Neural cell (in vitro differentiated cells): ENCODE results near the gene ITGA3. TPM values are rescaled to one million over a fixed set of nuclear protein-coding genes. Genes with fewer than 3 reads are reported as not detected.

Experiments
- H2AFZ ChIP-seq: fragments of 200-600, 300-800 bp; sonication (generic), shearing (Covaris generic); 2 replicates; pipeline ENCODE4 v1.6.0; 2014; ENCODE audit warnings: low read depth, mild to moderate bottlenecking, antibody characterized with exemption, low read length, moderate library complexity
- H3F3A ChIP-seq: fragments of 200-600 bp; shearing (Covaris generic); 2 replicates; pipeline ENCODE4 v1.6.1; 2016; ENCODE audit warnings: mild to moderate bottlenecking, moderate library complexity, mixed read lengths, antibody characterized with exemption, low read length; ENCODE audit not compliant: insufficient read depth, poor library complexity, severe bottlenecking
- H3K27ac ChIP-seq: fragments of 200-600, 300-800 bp; sonication (generic), shearing (Covaris generic); 2 replicates; pipeline ENCODE4 v1.5.1; 2014; ENCODE audit warnings: mild to moderate bottlenecking, low read length, moderate library complexity
- H3K27me3 ChIP-seq: fragments of 300-800, 200-600 bp; sonication (generic), shearing (Covaris generic); 2 replicates; pipeline ENCODE4 v1.6.0; 2014; ENCODE audit warnings: mild to moderate bottlenecking, low read depth, low read length, moderate library complexity; ENCODE audit not compliant: insufficient read depth
- H3K36me3 ChIP-seq: fragments of 300-800, 200-600 bp; sonication (generic), shearing (Covaris generic); 2 replicates; pipeline ENCODE4 v1.5.1; 2014; ENCODE audit warnings: mild to moderate bottlenecking, antibody characterized with exemption, low read length, moderate library complexity; ENCODE audit not compliant: insufficient read depth
- H3K4me2 ChIP-seq: fragments of 300-800, 200-600 bp; sonication (generic), shearing (Covaris generic); 2 replicates; pipeline ENCODE4 v1.6.0; 2014; ENCODE audit warnings: mild to moderate bottlenecking, low read length
- H3K4me3 ChIP-seq: fragments of 300-800, 200-600 bp; sonication (generic), shearing (Covaris generic); 2 replicates; pipeline ENCODE4 v1.5.1; 2014; ENCODE audit warnings: mild to moderate bottlenecking, low read length, moderate library complexity
- H3K79me2 ChIP-seq: fragments of 200-600 bp; shearing (Covaris generic); replicated peaks from 2 replicates; pipeline ENCODE4 v1.6.0; 2014; ENCODE audit warnings: mild to moderate bottlenecking, low read length, moderate library complexity; ENCODE audit not compliant: insufficient read depth
- H3K9ac ChIP-seq: fragments of 300-800, 200-600 bp; sonication (generic), shearing (Covaris generic); 2 replicates; pipeline ENCODE4 v1.6.1; 2016; ENCODE audit warnings: mild to moderate bottlenecking, low read length, mixed read lengths
- H3K9me2 ChIP-seq: fragments of 200-600 bp; shearing (Covaris generic); 2 replicates; pipeline ENCODE4 v1.6.1; 2016; ENCODE audit warnings: mild to moderate bottlenecking, low read length, mixed read lengths; ENCODE audit not compliant: insufficient read depth
- H3K9me3 ChIP-seq: fragments of 200-600, 300-800 bp; sonication (generic), shearing (Covaris generic); 2 replicates; pipeline ENCODE4 v1.6.1; 2016; ENCODE audit warnings: mild to moderate bottlenecking, mixed run types, low read length, moderate library complexity, mixed read lengths
- H4K20me1 ChIP-seq: fragments of 200-600 bp; shearing (Covaris generic); 2 replicates; pipeline ENCODE4 v1.6.1; 2016; ENCODE audit warnings: mild to moderate bottlenecking, mixed run types; ENCODE audit not compliant: insufficient read depth
- CTCF ChIP-seq: fragments of 450-650 bp; IDR thresholded peaks from 2 replicates; pipeline ENCODE4 v1.5.1; 2014; ENCODE audit warnings: antibody characterized with exemption, mild to moderate bottlenecking, moderate library complexity; ENCODE audit not compliant: poor library complexity, severe bottlenecking
- EP300 ChIP-seq: fragments of 450-650 bp; conservative IDR thresholded peaks from 2 replicates; pipeline ENCODE4 v1.6.1; 2014; ENCODE audit warnings: antibody characterized with exemption, mild to moderate bottlenecking, moderate library complexity; ENCODE audit not compliant: poor library complexity, severe bottlenecking
- EZH2 ChIP-seq: fragments of 200-600, 300-800 bp; shearing (Covaris generic), sonication (generic); IDR thresholded peaks from 2 replicates; pipeline ENCODE4 v1.6.1; 2014; ENCODE audit warnings: antibody characterized with exemption, low read length, borderline replicate concordance, mild to moderate bottlenecking; ENCODE audit not compliant: insufficient read depth, poor library complexity, severe bottlenecking
- MXI1 ChIP-seq: fragments of 450-650 bp; conservative IDR thresholded peaks from 2 replicates; pipeline ENCODE4 v1.6.1; 2014; ENCODE audit warnings: antibody characterized with exemption, mild to moderate bottlenecking; ENCODE audit not compliant: poor library complexity, severe bottlenecking
- POLR2AphosphoS5 ChIP-seq: IDR thresholded peaks from 2 replicates; pipeline ENCODE4 v1.6.1; 2012
- RAD21 ChIP-seq: fragments of 450-650 bp; conservative IDR thresholded peaks from 2 replicates; pipeline ENCODE4 v1.6.1; 2014; ENCODE audit warnings: antibody characterized with exemption, mild to moderate bottlenecking, moderate library complexity
- REST ChIP-seq: IDR thresholded peaks from 2 replicates; pipeline ENCODE4 v1.6.1; 2012; ENCODE audit warnings: borderline replicate concordance
- SMC3 ChIP-seq: fragments of 450-650 bp; conservative IDR thresholded peaks from 2 replicates; pipeline ENCODE4 v1.6.1; 2014; ENCODE audit warnings: antibody characterized with exemption, mild to moderate bottlenecking, moderate library complexity; ENCODE audit not compliant: poor library complexity
- TAF1 ChIP-seq: IDR thresholded peaks from 2 replicates; pipeline ENCODE4 v1.6.1; 2012; ENCODE audit warnings: low read depth
- polyA plus RNA-seq: library from polyadenylated mRNA; depleted of rRNA; stranded (reverse); fragments of >200 nt; gene quantifications from 2 replicates; pipeline ENCODE4 v1.2.3, GENCODE V29; 2014

Gene ITGA3
- polyA plus RNA-seq, 1 donor from 2014 or later, result 33.0 TPM

GRCh38 chr17:50090071-50090470 is 34.2 kb downstream of the ITGA3 start:
- H3K9me2 ChIP-seq, result no peaks in the 10 kb centered on the region

GRCh38 chr17:50090971-50091917 is 35.3 kb downstream of the ITGA3 start:
- Histone ChIP-seq H3K9ac (no peak overlapping the region), H3K27ac (no peak overlapping the region), H3K4me3 (no peak overlapping the region), H2AFZ (no peak overlapping the region), H3K9me3 (no peaks in the 10 kb centered on the region), H3F3A (no peaks in the 10 kb centered on the region), H3K36me3 (no peaks in the 10 kb centered on the region), H3K27me3 (no peaks in the 10 kb centered on the region), H3K9me2 (no peaks in the 10 kb centered on the region), H3K4me2 (no peak overlapping the region), H4K20me1 (no peaks in the 10 kb centered on the region), H3K79me2 (peaks cover 9% of the 10 kb centered on the region)
- no peak for TF ChIP-seq TAF1
- no peak for TF ChIP-seq EZH2
- TF ChIP-seq CTCF, result no peak
- TF ChIP-seq POLR2AphosphoS5, result no peak
- TF ChIP-seq MXI1, result no peak
- TF ChIP-seq SMC3, result no peak
- no peak for TF ChIP-seq RAD21
- no peak for TF ChIP-seq REST
- TF ChIP-seq EP300, result no peak

More at GRCh38 chr17:50090071-50090470, 34.2 kb downstream of the ITGA3 start:
- H3K4me3 ChIP-seq, result no peak overlapping the region
- H3K4me2 ChIP-seq, result no peak overlapping the region
- TF ChIP-seq EZH2 (no peak), TAF1 (no peak)
- no peaks in the 10 kb centered on the region for H3K79me2 ChIP-seq
- H3F3A ChIP-seq, result no peaks in the 10 kb centered on the region
- H3K9ac ChIP-seq, result no peak overlapping the region
- H3K27me3 ChIP-seq, result no peaks in the 10 kb centered on the region
- H3K27ac ChIP-seq, result no peak overlapping the region
- no peaks in the 10 kb centered on the region for H3K36me3 ChIP-seq
- H3K9me3 ChIP-seq, result no peaks in the 10 kb centered on the region
- H2AFZ ChIP-seq, result no peak overlapping the region
- H4K20me1 ChIP-seq, result no peaks in the 10 kb centered on the region
